Stimulated activated CD8-positive, alpha-beta memory T cell treated with anti-CD3 and anti-CD28 coated beads, Interleukin-4, amount 100 ng/mL, for 24 hours (primary cell): ENCODE data around the gene FRMD5.

ENCODE experiments used
- DNase-seq: peaks from one replicate; pipeline ENCODE4 v3.0.0-alpha.2; 2020; ENCODE audit warnings: low read depth

Gene FRMD5

GRCh38 chr15:43974852-43975251 is 220.2 kb downstream of the FRMD5 start:
- no peak for DNase-seq

DNA sequence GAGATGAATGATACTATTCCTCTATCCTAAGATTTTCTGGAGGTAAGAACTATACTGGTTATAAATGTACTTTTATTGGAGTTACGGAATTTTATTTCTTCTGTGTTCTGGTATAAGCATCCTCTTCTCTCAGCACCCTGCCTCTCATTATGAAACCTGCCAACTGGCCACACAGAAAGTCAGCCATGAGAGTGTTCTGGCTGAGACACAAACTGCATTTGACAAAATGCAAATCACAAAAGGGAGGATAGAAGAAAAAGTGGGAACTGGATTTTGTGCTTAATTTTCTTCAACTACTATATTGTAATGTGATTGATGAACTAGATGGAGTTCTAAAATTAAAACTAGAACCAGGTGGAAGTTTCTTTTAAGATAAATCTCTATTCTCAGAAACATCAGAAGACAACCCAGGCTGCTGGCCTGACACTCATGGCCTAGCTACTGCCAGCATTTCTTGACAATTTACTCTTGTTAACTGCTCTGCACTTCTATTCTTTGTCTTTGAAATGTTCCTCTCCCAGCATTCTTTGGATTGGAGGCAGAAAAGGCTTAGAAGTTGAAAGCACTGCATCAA is 225.2 kb downstream of the FRMD5 start:
- DNase-seq, result no peak

GRCh38 chr15:43968551-43968950 is 226.5 kb downstream of the FRMD5 start:
- DNase-seq, result no peak

GRCh38 chr15:43966646-43967045 is 228.4 kb downstream of the FRMD5 start:
- no peak for DNase-seq

DNA sequence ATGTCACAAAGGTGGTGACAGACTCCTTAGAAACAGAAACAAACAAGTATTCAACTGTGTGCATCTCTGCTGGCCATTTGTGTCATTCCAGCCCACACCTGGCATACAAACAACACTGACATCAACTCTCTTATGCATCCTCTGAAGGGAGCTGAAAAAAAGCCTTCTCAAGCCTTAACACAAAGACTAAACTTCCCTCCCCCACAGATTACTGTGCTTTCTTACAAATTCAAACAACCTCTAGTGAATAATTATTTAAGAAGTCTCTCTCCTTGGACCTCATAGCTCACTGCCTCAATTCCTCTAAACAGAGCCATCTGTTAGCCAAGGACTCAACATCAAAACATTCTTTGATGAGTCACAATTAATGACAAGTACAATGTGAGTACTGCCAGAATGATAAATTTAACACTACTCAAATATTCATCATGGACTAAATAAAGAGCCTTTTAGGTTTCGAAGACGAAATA is 236.2 kb downstream of the FRMD5 start:
- DNase-seq, result no peak

DNA sequence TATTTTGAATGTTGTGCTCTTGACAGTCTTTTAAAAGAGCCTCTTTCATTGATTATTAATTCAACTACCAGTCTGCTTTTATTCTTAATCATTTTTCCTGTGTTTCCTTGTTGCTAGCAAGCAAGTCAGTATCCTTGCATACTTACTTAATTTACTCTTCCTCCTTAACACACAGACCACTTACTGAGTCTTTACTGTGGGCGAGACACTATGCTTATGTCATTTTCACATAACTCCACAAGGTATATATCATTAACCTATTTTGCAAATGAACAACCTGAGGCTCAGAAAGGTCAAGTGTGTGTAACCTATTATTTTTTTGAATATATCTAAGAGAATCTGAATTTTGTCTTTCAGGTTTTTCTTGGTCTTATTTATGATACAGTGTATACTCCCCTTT is 237.3 kb downstream of the FRMD5 start:
- DNase-seq, result no peak

GRCh38 chr15:43955140-43955539 is 239.9 kb downstream of the FRMD5 start:
- no peak for DNase-seq

GRCh38 chr15:43954181-43954621 is 240.9 kb downstream of the FRMD5 start:
- no peak for DNase-seq

DNA sequence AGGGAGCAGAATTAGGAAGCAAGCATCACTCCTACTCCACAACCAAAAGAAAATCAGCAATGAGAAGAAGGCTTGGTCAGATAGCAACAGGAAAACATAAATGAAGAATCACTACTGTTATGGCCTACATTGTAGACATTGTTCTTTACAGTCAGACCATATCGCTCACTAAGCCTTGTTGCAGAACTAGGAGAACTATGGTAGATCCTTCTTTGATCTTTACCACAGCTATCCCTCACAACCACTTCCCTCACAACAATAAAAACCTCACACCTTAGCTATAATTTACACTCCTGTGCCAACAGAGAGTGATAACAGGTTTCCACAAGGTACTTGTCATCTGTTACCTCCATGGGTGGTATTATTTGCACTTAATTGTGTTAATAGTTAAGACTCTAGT is 241.7 kb downstream of the FRMD5 start:
- DNase-seq, result no peak

DNA sequence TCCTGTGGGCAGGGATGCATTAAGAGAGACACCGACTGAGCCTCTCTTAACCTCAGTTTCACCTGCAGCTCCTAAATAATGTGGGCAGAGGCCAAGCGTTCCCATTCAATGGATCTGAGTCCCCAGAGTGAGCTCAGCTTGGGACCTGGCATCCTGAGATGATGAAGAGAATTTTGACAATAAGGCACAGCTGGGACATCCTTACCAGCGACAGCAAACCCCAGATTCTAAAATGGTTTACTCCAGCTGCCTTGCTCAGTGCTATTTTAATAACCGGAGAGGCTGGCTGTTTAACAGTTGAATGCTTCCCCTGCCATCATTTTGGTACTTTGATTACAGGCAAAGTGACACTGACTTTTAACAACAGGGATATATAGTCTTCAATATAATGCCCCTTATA is 244.5 kb downstream of the FRMD5 start:
- DNase-seq, result no peak

DNA sequence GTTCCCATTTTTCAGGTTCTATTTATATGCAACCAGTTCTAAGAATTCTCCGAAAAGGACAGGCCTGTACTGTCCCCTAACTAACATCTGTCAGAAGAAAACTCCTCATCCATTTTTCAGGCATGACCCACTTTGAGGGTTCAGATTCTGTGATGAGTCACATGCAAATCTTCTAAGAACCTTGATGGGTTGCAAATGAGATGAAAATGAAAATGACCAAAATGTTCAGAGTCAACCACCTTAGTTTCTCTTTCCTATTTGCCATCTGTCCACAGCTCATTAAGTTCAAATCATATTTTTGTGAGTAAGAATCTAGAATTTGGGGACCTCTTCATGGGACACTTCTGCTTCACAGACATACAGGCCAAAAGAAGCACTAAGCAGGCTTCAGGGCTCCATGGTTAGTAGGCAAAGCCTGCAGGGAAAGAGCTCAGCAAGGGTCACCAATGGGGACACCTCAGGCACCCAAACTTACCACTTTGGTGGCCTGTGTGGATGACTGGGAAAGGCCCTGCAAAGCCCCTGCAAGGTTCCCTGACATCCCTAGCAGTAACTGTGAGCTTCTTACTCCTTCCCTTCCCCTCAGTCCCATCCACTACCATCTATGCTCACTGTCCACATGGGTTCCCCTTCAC is 246.3 kb downstream of the FRMD5 start:
- no peak for DNase-seq

GRCh38 chr15:43943511-43943910 is 251.6 kb downstream of the FRMD5 start:
- DNase-seq, result no peak

DNA sequence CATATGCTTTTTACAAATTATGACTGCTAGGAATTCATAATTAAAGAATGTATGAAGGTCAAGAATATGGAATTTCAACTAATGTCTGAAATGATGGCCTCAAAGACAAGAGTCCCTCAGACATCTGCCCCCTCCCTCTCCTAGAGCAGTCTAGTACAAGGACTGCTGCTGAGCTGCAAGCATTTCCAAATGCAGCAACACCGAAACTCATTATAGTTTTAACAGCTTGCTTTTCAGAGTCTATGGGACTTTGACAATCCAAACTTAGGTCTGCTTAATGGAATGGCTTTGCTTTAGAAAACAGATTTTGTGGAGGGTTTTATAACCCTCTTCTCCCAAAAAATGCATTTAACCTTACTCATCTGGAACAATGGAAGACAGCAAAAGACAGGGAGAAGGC is 252.9 kb downstream of the FRMD5 start:
- DNase-seq, result no peak

DNA sequence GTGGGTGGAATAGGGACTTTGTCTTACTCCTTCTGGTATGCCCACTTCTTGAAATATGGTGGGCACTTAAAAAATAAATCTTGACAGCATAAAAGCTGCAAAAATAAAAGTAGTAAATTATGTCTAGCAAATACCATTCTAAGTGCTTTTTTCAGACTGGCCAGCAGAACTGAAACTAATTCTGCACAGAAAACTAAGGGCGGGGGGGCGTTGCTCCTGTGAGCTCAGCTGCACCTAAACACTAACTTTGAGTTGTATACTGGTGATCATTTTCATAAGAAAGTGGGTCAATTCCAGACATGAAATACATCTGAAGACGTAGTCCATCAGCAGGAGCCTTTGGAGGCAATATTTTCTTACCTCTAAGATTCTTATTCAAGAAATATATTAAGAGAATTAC is 253.5 kb downstream of the FRMD5 start:
- no peak for DNase-seq

DNA sequence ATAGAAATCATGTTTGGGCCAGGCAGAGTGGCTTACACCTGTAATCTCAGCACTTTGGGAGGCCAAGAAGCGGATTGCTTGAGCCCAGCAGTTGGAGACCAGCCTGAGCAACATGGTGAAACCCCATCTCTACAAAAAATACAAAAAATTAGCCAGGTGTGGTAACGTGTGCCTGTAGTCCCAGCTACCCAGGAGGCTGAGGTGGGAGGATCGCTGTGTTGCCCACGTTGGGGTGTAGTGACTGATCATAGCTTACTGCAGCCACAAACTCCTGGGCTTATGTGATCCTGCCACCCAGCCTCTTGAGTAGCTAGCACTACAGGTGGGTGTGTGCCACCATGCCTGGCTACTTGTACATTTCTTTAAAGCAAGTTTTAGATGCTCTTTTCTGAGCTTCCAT is 254.0 kb downstream of the FRMD5 start:
- DNase-seq, result no peak

- DNase-seq, result no peak
Measured at GRCh38 chr15:43939070-43939469, 256.0 kb downstream of the FRMD5 start.

- no peak for DNase-seq
Measured at GRCh38 chr15:43934480-43934879, 260.6 kb downstream of the FRMD5 start.

DNA sequence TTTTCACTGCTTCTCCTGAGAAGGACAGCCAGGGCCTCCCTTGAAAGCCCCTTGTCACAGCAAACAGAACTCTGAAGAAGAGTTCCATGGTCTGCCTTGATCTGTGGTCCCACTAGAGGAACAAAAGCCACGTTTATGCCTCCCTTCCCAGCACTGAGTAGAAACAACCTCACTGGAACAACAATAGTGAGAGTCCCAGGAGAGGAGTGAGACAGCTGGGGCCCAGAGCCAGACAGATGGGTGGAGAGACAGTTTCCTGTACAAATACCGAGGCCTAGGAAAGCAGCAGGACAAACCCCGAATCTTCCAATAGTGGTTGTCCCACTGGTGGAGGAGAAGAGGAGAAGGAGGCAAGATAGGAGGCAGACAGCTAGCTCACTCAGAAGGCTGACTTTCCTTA is 262.2 kb downstream of the FRMD5 start:
- DNase-seq, result no peak

- no peak for DNase-seq
Measured at GRCh38 chr15:43931790-43932435, 263.2 kb downstream of the FRMD5 start.

GRCh38 chr15:43931119-43931518 is 264.0 kb downstream of the FRMD5 start:
- DNase-seq, result no peak

- DNase-seq, result no peak
Measured at GRCh38 chr15:43930556-43930955, 264.5 kb downstream of the FRMD5 start.

GRCh38 chr15:43930079-43930478 is 265.0 kb downstream of the FRMD5 start:
- no peak for DNase-seq

DNA sequence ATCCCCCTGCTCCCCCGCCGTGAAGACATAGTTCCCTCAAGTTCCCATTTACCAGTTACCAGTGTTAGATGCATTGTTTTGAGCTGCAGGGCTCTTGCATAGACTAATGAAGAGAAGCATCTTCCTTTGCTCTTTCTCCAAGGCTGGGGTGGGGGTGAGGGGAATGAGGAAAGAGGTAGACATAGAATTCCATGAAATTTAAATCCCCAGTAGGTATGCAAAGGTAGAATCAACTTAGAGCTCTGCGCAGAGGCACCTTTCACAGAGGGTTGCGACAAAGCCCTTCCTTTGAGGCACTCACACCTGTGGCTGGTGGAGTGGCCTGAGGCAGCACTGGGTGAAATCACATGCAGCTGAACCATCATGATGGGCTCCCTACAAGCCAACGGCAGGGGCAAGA is 266.9 kb downstream of the FRMD5 start:
- no peak for DNase-seq

GRCh38 chr15:43927203-43927602 is 267.9 kb downstream of the FRMD5 start:
- no peak for DNase-seq
